ENCODE results near the gene PPEF2. TPM values are rescaled to one million over a fixed set of nuclear protein-coding genes. Genes with fewer than 3 reads are reported as not detected.

The PPEF2 gene
- total RNA-seq, 2 donors from 2014 or later, result not detected

- no peak overlapping the region for H3K4me3 ChIP-seq (ENCODE audit: low read length)
- WGBS, 2 experiments (ENCODE audit: insufficient coverage in 1 of 2, insufficient read length in 1 of 2), result 93 to 95% methylated on average over 5 of the region's 5 CpGs
- DNase-seq, result no peak
- H3K4me1 ChIP-seq (ENCODE audit: control insufficient read depth, insufficient read depth, low read length), result no peaks in the 10 kb centered on the region
- no peak for TF ChIP-seq CTCF (conservative IDR thresholded peaks at IDR 0.05)
- Mint-ChIP-seq H3K4me3 (no peak overlapping the region), H3K9me3 (no peaks in the 10 kb centered on the region), H3K27ac (no peak overlapping the region), H3K36me3 (ENCODE audit: low read depth) (no peaks in the 10 kb centered on the region), H3K4me1 (peaks cover 6% of the 10 kb centered on the region), H3K27me3 (ENCODE audit: insufficient read depth) (no peaks in the 10 kb centered on the region)
- no peak overlapping the region for H3K27ac ChIP-seq (ENCODE audit: low read depth, low read length)
- no peak overlapping the region for H3K9ac ChIP-seq (ENCODE audit: extremely low read depth, low read length, poor library complexity, severe bottlenecking)
- no peaks in the 10 kb centered on the region for H3K9me3 ChIP-seq (ENCODE audit: control insufficient read depth, low read length)
- no peaks in the 10 kb centered on the region for H3K27me3 ChIP-seq (ENCODE audit: control insufficient read depth, insufficient read depth, low read length, poor library complexity, severe bottlenecking)
- H3K36me3 ChIP-seq (ENCODE audit: control insufficient read depth, insufficient read depth, low read length), result no peaks in the 10 kb centered on the region
Observed at GRCh38 chr4:75860606-75861005, 41.6 kb downstream of the PPEF2 start.

- Histone ChIP-seq H3K27me3 (ENCODE audit: control insufficient read depth, insufficient read depth, low read length, poor library complexity, severe bottlenecking) (no peaks in the 10 kb centered on the region), H3K9ac (ENCODE audit: extremely low read depth, low read length, poor library complexity, severe bottlenecking) (no peak overlapping the region), H3K4me3 (ENCODE audit: low read length) (no peak overlapping the region), H3K4me1 (ENCODE audit: control insufficient read depth, insufficient read depth, low read length) (no peaks in the 10 kb centered on the region), H3K27ac (ENCODE audit: low read depth, low read length) (no peak overlapping the region), H3K36me3 (ENCODE audit: control insufficient read depth, insufficient read depth, low read length) (no peaks in the 10 kb centered on the region), H3K9me3 (ENCODE audit: control insufficient read depth, low read length) (no peaks in the 10 kb centered on the region)
- Mint-ChIP-seq H3K9me3 (no peaks in the 10 kb centered on the region), H3K4me3 (no peak overlapping the region), H3K27ac (no peak overlapping the region), H3K27me3 (ENCODE audit: insufficient read depth) (no peaks in the 10 kb centered on the region), H3K36me3 (ENCODE audit: low read depth) (no peaks in the 10 kb centered on the region), H3K4me1 (peaks cover 6% of the 10 kb centered on the region)
- no peak for TF ChIP-seq CTCF (conservative IDR thresholded peaks at IDR 0.05)
- DNase-seq, result no peak
- WGBS, 2 experiments (ENCODE audit: insufficient coverage in 1 of 2, insufficient read length in 1 of 2), result 36% methylated on average over 1 of the region's 1 CpG; no CpG with 5 or more reads in 1 of the 2 experiments
Observed at GRCh38 chr4:75858721-75859120, 43.5 kb downstream of the PPEF2 start.

- Histone ChIP-seq H3K27me3 (ENCODE audit: control insufficient read depth, insufficient read depth, low read length, poor library complexity, severe bottlenecking) (no peaks in the 10 kb centered on the region), H3K4me1 (ENCODE audit: control insufficient read depth, insufficient read depth, low read length) (no peaks in the 10 kb centered on the region), H3K4me3 (ENCODE audit: low read length) (no peak overlapping the region), H3K27ac (ENCODE audit: low read depth, low read length) (no peak overlapping the region), H3K36me3 (ENCODE audit: control insufficient read depth, insufficient read depth, low read length) (no peaks in the 10 kb centered on the region), H3K9me3 (ENCODE audit: control insufficient read depth, low read length) (no peaks in the 10 kb centered on the region), H3K9ac (ENCODE audit: extremely low read depth, low read length, poor library complexity, severe bottlenecking) (no peak overlapping the region)
- Mint-ChIP-seq H3K4me1 (peaks cover 7% of the 10 kb centered on the region), H3K36me3 (ENCODE audit: low read depth) (no peaks in the 10 kb centered on the region), H3K9me3 (no peaks in the 10 kb centered on the region), H3K27me3 (ENCODE audit: insufficient read depth) (no peaks in the 10 kb centered on the region), H3K27ac (peak overlapping the region; percentile 24), H3K4me3 (no peak overlapping the region)
- 80 to 93% methylated on average over 3 to 6 of the region's 6 CpGs for WGBS, 2 experiments (ENCODE audit: insufficient coverage in 1 of 2, insufficient read length in 1 of 2)
- DNase-seq, result peak; percentile 73
- TF ChIP-seq CTCF (conservative IDR thresholded peaks at IDR 0.05), result no peak
Observed at GRCh38 chr4:75849461-75849860, 52.8 kb downstream of the PPEF2 start.
